ENCODE results near the gene CDH23.

The CDH23 gene

DNA sequence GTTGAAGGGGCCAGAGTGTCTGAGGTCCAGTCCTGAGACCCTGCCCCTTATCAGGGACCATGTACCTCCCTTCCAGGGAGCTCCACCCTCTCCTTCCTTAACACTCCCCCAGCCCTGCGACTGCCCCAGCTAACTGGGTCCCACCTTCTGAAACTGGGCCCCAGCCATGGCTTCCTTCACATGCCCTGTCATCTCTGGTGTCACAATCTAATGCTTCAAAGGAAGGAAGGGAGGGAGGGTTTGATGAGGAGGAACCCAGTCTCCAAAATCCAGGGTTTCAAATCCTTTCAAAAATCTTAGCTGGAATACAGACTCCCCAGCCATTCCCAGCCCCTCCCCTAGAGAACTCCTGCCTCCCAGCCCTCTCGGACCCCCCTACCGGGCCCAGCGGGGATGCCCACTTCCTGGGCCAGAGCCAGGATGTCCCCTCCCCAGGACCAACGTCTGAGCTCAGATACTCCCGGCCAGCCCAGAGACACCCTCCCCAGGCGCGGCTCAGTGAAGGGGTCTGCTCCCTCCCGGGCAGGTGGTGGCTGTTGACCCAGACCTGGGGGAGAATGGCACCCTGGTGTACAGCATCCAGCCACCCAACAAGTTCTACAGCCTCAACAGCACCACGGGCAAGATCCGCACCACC is 304.9 kb downstream of the CDH23 start:
- Mint-ChIP-seq H3K27me3 (ENCODE audit: low read depth, poor library complexity) (peaks cover 10% of the 10 kb centered on the region), H3K4me3 (no peak overlapping the region), H3K27ac (no peak overlapping the region), H3K9me3 (no peaks in the 10 kb centered on the region), H3K4me1 (peaks cover 23% of the 10 kb centered on the region), H3K36me3 (ENCODE audit: low read depth) (no peaks in the 10 kb centered on the region)
- TF ChIP-seq, protein P1, sequence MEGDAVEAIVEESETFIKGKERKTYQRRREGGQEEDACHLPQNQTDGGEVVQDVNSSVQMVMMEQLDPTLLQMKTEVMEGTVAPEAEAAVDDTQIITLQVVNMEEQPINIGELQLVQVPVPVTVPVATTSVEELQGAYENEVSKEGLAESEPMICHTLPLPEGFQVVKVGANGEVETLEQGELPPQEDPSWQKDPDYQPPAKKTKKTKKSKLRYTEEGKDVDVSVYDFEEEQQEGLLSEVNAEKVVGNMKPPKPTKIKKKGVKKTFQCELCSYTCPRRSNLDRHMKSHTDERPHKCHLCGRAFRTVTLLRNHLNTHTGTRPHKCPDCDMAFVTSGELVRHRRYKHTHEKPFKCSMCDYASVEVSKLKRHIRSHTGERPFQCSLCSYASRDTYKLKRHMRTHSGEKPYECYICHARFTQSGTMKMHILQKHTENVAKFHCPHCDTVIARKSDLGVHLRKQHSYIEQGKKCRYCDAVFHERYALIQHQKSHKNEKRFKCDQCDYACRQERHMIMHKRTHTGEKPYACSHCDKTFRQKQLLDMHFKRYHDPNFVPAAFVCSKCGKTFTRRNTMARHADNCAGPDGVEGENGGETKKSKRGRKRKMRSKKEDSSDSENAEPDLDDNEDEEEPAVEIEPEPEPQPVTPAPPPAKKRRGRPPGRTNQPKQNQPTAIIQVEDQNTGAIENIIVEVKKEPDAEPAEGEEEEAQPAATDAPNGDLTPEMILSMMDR (IDR thresholded peaks at IDR 0.05), result no peak
- DNase-seq, result no peak

- Mint-ChIP-seq H3K9me3 (no peaks in the 10 kb centered on the region), H3K36me3 (ENCODE audit: low read depth) (no peaks in the 10 kb centered on the region), H3K27me3 (ENCODE audit: low read depth, poor library complexity) (peaks cover 6% of the 10 kb centered on the region), H3K4me1 (peaks cover 23% of the 10 kb centered on the region), H3K4me3 (no peak overlapping the region), H3K27ac (no peak overlapping the region)
- DNase-seq, result no peak
- TF ChIP-seq, protein P1 (IDR thresholded peaks at IDR 0.05), result no peak
These were observed 306.9 kb downstream of the CDH23 start for GRCh38 chr10:71703577-71703976.

- H3K4me3 Mint-ChIP-seq, result no peak overlapping the region
- no peak overlapping the region for H3K27ac Mint-ChIP-seq
- H3K4me1 Mint-ChIP-seq, result peaks cover 16% of the 10 kb centered on the region
- H3K9me3 Mint-ChIP-seq, result no peaks in the 10 kb centered on the region
- TF ChIP-seq, protein P1 (IDR thresholded peaks at IDR 0.05), result no peak
- DNase-seq, result no peak
- peaks cover 3% of the 10 kb centered on the region for H3K27me3 Mint-ChIP-seq (ENCODE audit: low read depth, poor library complexity)
- H3K36me3 Mint-ChIP-seq (ENCODE audit: low read depth), result no peaks in the 10 kb centered on the region
These were observed 308.1 kb downstream of the CDH23 start for GRCh38 chr10:71704816-71705215.

GRCh38 chr10:71705582-71705981 is 308.9 kb downstream of the CDH23 start:
- Mint-ChIP-seq H3K4me1 (peaks cover 11% of the 10 kb centered on the region), H3K36me3 (ENCODE audit: low read depth) (no peaks in the 10 kb centered on the region), H3K9me3 (no peaks in the 10 kb centered on the region), H3K27me3 (ENCODE audit: low read depth, poor library complexity) (peaks cover 3% of the 10 kb centered on the region), H3K4me3 (no peak overlapping the region), H3K27ac (no peak overlapping the region)
- TF ChIP-seq, protein P1 (IDR thresholded peaks at IDR 0.05), result no peak
- no peak for DNase-seq

GRCh38 chr10:71706216-71707121 is 309.7 kb downstream of the CDH23 start:
- TF ChIP-seq, protein P1 (IDR thresholded peaks at IDR 0.05), result no peak
- Mint-ChIP-seq H3K4me3 (no peak overlapping the region), H3K4me1 (peaks cover 2% of the 10 kb centered on the region), H3K27me3 (ENCODE audit: low read depth, poor library complexity) (peaks cover 3% of the 10 kb centered on the region), H3K36me3 (ENCODE audit: low read depth) (no peaks in the 10 kb centered on the region), H3K9me3 (no peaks in the 10 kb centered on the region), H3K27ac (no peak overlapping the region)
- DNase-seq, result no peak
